GM23338 (cell line): ENCODE results near the gene VEGFB. TPM values are rescaled to one million over a fixed set of nuclear protein-coding genes. Genes with fewer than 3 reads are reported as not detected.

Experiments used
- ATAC-seq: fragments of 200-7000 bp; cut with Tn5 transposase; 3 replicates; pipeline ENCODE4 v1.9.1; 2020
- DNase-seq: peaks from one replicate; pipeline ENCODE4 v3.0.0-alpha.2; 2015; ENCODE audit warnings: low spot score
- H2AFZ ChIP-seq: fragments of 200-600 bp; sonication (generic); 2 replicates; pipeline ENCODE4 v1.8.0; 2016; ENCODE audit warnings: antibody characterized with exemption, mild to moderate bottlenecking, moderate library complexity
- H3F3A ChIP-seq: fragments of 200-600 bp; sonication (generic); replicated peaks from 2 replicates; pipeline ENCODE4 v1.8.0; 2017; ENCODE audit warnings: antibody characterized with exemption, mixed run types, low read depth
- H3K27ac ChIP-seq: fragments of 200-600 bp; sonication (generic); 2 replicates; pipeline ENCODE4 v1.6.1; 2016; ENCODE audit warnings: low read depth
- H3K27me3 ChIP-seq: fragments of 200-600 bp; sonication (generic); 2 replicates; pipeline ENCODE4 v1.8.0; 2016; ENCODE audit warnings: mild to moderate bottlenecking, mixed run types, moderate library complexity; ENCODE audit not compliant: insufficient read depth
- H3K36me3 ChIP-seq: fragments of 200-600 bp; sonication (generic); 2 replicates; pipeline ENCODE4 v1.8.0; 2016; ENCODE audit warnings: mild to moderate bottlenecking; ENCODE audit not compliant: insufficient read depth
- H3K4me1 ChIP-seq: fragments of 200-600 bp; sonication (generic); 2 replicates; pipeline ENCODE4 v1.8.0; 2016; ENCODE audit warnings: mild to moderate bottlenecking, moderate library complexity; ENCODE audit not compliant: insufficient read depth
- H3K4me2 ChIP-seq: fragments of 200-600 bp; sonication (generic); 2 replicates; pipeline ENCODE4 v1.7.1; 2017; ENCODE audit warnings: mixed run types
- H3K4me3 ChIP-seq: fragments of 200-600 bp; sonication (generic); 2 replicates; pipeline ENCODE4 v1.6.1; 2016; ENCODE audit warnings: mixed run types
- H3K79me2 ChIP-seq: fragments of 200-600 bp; sonication (generic); replicated peaks from 2 replicates; pipeline ENCODE4 v1.8.0; 2017; ENCODE audit warnings: mild to moderate bottlenecking; ENCODE audit not compliant: insufficient read depth
- H3K9me2 ChIP-seq: fragments of 200-600 bp; sonication (generic); 2 replicates; pipeline ENCODE4 v1.8.0; 2017; ENCODE audit not compliant: insufficient read depth
- H4K20me1 ChIP-seq: fragments of 200-600 bp; sonication (generic); replicated peaks from 2 replicates; pipeline ENCODE4 v1.8.0; 2017; ENCODE audit warnings: mild to moderate bottlenecking; ENCODE audit not compliant: insufficient read depth
- H3K27ac Mint-ChIP-seq: 2 replicates; pipeline ENCODE4 v1.8.0; 2020; ENCODE audit warnings: inconsistent platforms, mild to moderate bottlenecking, moderate library complexity, mixed read lengths
- H3K27me3 Mint-ChIP-seq: 3 replicates; pipeline ENCODE4 v1.8.0; 2022; ENCODE audit warnings: low read depth, mild to moderate bottlenecking, moderate library complexity, mixed read lengths, inconsistent platforms; ENCODE audit not compliant: insufficient read depth, poor library complexity
- H3K36me3 Mint-ChIP-seq: 3 replicates; pipeline ENCODE4 v1.8.0; 2021; ENCODE audit warnings: low read depth, mild to moderate bottlenecking, inconsistent platforms, moderate library complexity, mixed read lengths
- H3K4me1 Mint-ChIP-seq: 3 replicates; pipeline ENCODE4 v1.8.0; 2020; ENCODE audit warnings: mild to moderate bottlenecking, inconsistent platforms, mixed read lengths
- H3K4me3 Mint-ChIP-seq: 3 replicates; pipeline ENCODE4 v1.8.0; 2021; ENCODE audit warnings: moderate library complexity, mild to moderate bottlenecking, inconsistent platforms, mixed read lengths
- H3K9me3 Mint-ChIP-seq: 3 replicates; pipeline ENCODE4 v1.8.0; 2020; ENCODE audit warnings: moderate library complexity, mild to moderate bottlenecking, inconsistent platforms, mixed read lengths
- CREB1 ChIP-seq: fragments of 250-450 bp; sonication (Bioruptor Pico); IDR thresholded peaks from 2 replicates; pipeline ENCODE4 v1.5.0; 2020; ENCODE audit warnings: low read depth, mild to moderate bottlenecking, moderate library complexity
- CTCF ChIP-seq, 2 experiments: fragments of 200-600 bp in 1 of 2; sonication (generic) in 1 of 2; conservative IDR thresholded peaks; 2 replicates each; pipeline versions ENCODE4 v1.5.1 to v1.6.1; 2016 to 2017; ENCODE audit warnings: antibody characterized with exemption in 2 of 2, low read depth in 2 of 2, mild to moderate bottlenecking in 2 of 2, moderate library complexity in 1 of 2
- ETS1 ChIP-seq: IDR thresholded peaks from 2 replicates; pipeline ENCODE4 v1.6.1; 2016; ENCODE audit warnings: antibody characterized with exemption
- EZH2 ChIP-seq: fragments of 200-600 bp; sonication (generic); IDR thresholded peaks from one replicate; pipeline ENCODE4 v1.8.0; 2017; ENCODE audit warnings: antibody characterized with exemption, mild to moderate bottlenecking, low read depth; ENCODE audit not compliant: unreplicated experiment
- EZH2phosphoT487 ChIP-seq: fragments of 200-600 bp; sonication (generic); IDR thresholded peaks from one replicate; pipeline ENCODE4 v1.8.1; 2018; ENCODE audit warnings: antibody characterized with exemption; ENCODE audit not compliant: unreplicated experiment
- JUNB ChIP-seq: IDR thresholded peaks from one replicate; pipeline ENCODE4 v1.6.1; 2016; ENCODE audit warnings: antibody characterized with exemption; ENCODE audit not compliant: unreplicated experiment
- NANOG ChIP-seq: IDR thresholded peaks from 2 replicates; pipeline ENCODE4 v1.6.1; 2016; ENCODE audit warnings: antibody characterized with exemption, borderline replicate concordance
- POLR2AphosphoS5 ChIP-seq: IDR thresholded peaks from 2 replicates; pipeline ENCODE4 v1.6.1; 2016; ENCODE audit warnings: antibody characterized with exemption, low read depth
- REST ChIP-seq: IDR thresholded peaks from one replicate; pipeline ENCODE4 v1.6.1; 2018; ENCODE audit warnings: antibody characterized with exemption; ENCODE audit not compliant: unreplicated experiment
- STAT1 ChIP-seq: IDR thresholded peaks from one replicate; pipeline ENCODE4 v1.6.1; 2016; ENCODE audit warnings: antibody characterized with exemption; ENCODE audit not compliant: unreplicated experiment
- ZNF114 ChIP-seq: fragments of 250-450 bp; sonication (Bioruptor Pico); IDR thresholded peaks from 2 replicates; pipeline ENCODE4 v1.5.0; 2020; ENCODE audit warnings: mild to moderate bottlenecking, moderate library complexity
- ZNF331 ChIP-seq: fragments of 250-450 bp; sonication (Bioruptor Pico); IDR thresholded peaks from 2 replicates; pipeline ENCODE4 v1.5.0; 2020; ENCODE audit warnings: low read depth, mild to moderate bottlenecking, moderate library complexity
- polyA plus RNA-seq: library from polyadenylated mRNA; unstranded; fragments of >200 nt; fragmentation: Nextera tagmentation; extraction: Ambion mirVana; gene quantifications from 2 replicates; pipeline ENCODE4 v1.2.1, GENCODE V29; 2016
- total RNA-seq: library from RNA; depleted of rRNA; stranded (reverse); fragments of >200 nt; shearing (Covaris generic); gene quantifications from 2 replicates; pipeline ENCODE4 v1.2.3, GENCODE V29; 2014

The VEGFB gene
- total and polyA plus RNA-seq, 2 experiments from 2014 or later: 20.8 to 25.8 TPM

- Histone ChIP-seq H3K4me3 (peak overlapping the region; percentile 100), H3K4me1 (peaks cover 39% of the 10 kb centered on the region), H3K27me3 (no peaks in the 10 kb centered on the region), H3K4me2 (peak overlapping the region; percentile 100), H3F3A (peaks cover 47% of the 10 kb centered on the region), H3K9me2 (no peaks in the 10 kb centered on the region), H4K20me1 (no peaks in the 10 kb centered on the region; the same call in none of the 2 replicates), H2AFZ (peak overlapping the region; percentile 66; the same call in 1 of the 2 replicates), H3K27ac (peak overlapping the region; percentile 62; the same call in 1 of the 2 replicates), H3K79me2 (peaks cover 30% of the 10 kb centered on the region), H3K36me3 (no peaks in the 10 kb centered on the region)
- no peak for DNase-seq
- H3K9me3 Mint-ChIP-seq: no peaks in the 10 kb centered on the region
- TF ChIP-seq NANOG: no peak
- peak overlapping the region; percentile 94 for H3K27ac Mint-ChIP-seq
- H3K36me3 Mint-ChIP-seq: peaks cover 14% of the 10 kb centered on the region
- H3K27me3 Mint-ChIP-seq: peaks cover 35% of the 10 kb centered on the region
- ATAC-seq: peak; percentile 8
- peak overlapping the region; percentile 88 for H3K4me3 Mint-ChIP-seq
- H3K4me1 Mint-ChIP-seq: peaks cover 42% of the 10 kb centered on the region
Observed at GRCh38 chr11:64247729-64248531, 13.5 kb downstream of the VEGFB start.

- Mint-ChIP-seq H3K36me3 (peaks cover 8% of the 10 kb centered on the region), H3K27ac (peak overlapping the region; percentile 94), H3K9me3 (no peaks in the 10 kb centered on the region), H3K4me3 (peak overlapping the region; percentile 88), H3K27me3 (peaks cover 30% of the 10 kb centered on the region), H3K4me1 (peaks cover 40% of the 10 kb centered on the region)
- Histone ChIP-seq H3K4me2 (peak overlapping the region; percentile 100), H3K4me1 (peaks cover 38% of the 10 kb centered on the region), H3K27me3 (no peaks in the 10 kb centered on the region), H3K4me3 (peak overlapping the region; percentile 100; the same call in 1 of the 2 replicates), H3K36me3 (no peaks in the 10 kb centered on the region), H3K9me2 (no peaks in the 10 kb centered on the region), H3K79me2 (peaks cover 36% of the 10 kb centered on the region), H2AFZ (no peak overlapping the region), H3K27ac (peak overlapping the region; percentile 96), H4K20me1 (no peaks in the 10 kb centered on the region; the same call in none of the 2 replicates), H3F3A (peaks cover 41% of the 10 kb centered on the region)
- ATAC-seq (peak; percentile 9), DNase-seq (peak; percentile 68)
- TF ChIP-seq JUNB: no peak
- TF ChIP-seq STAT1: no peak
- TF ChIP-seq REST: no peak
- no peak for TF ChIP-seq NANOG
- no peak for TF ChIP-seq EZH2phosphoT487
- no peak for TF ChIP-seq CREB1 (CRISPR knock-in tag)
- TF ChIP-seq CTCF (conservative IDR thresholded peaks at IDR 0.05; ENCODE audit: low read depth in 2 of 2): no peak
- no peak; the same call in 1 of the 2 replicates for TF ChIP-seq POLR2AphosphoS5
- no peak for TF ChIP-seq ETS1
- TF ChIP-seq ZNF114 (CRISPR knock-in tag): no peak
- TF ChIP-seq EZH2: no peak
- no peak for TF ChIP-seq ZNF331 (CRISPR knock-in tag)
Observed at GRCh38 chr11:64248578-64248977, 14.2 kb downstream of the VEGFB start.
